ENCODE results near the gene BLOC1S1.

- TF ChIP-seq POLR2A (IDR thresholded peaks at IDR 0.05) (no peak), CTCF (IDR thresholded peaks at IDR 0.05) (no peak)
Observed at GRCh38 chr12:55684761-55685370, 31.0 kb upstream of the BLOC1S1 start.
